Chondrocyte (in vitro differentiated cells): ENCODE results near the gene AUTS2. TPM values are rescaled to one million over a fixed set of nuclear protein-coding genes. Genes with fewer than 3 reads are reported as not detected.

Experiments
- DNase-seq: peaks from one replicate; pipeline ENCODE4 v3.0.0; 2021; ENCODE audit warnings: mixed read lengths, low spot score
- H3K27ac Mint-ChIP-seq: one replicate; pipeline ENCODE4 v1.8.0; 2021; ENCODE audit warnings: mild to moderate bottlenecking, moderate library complexity, mixed read lengths; ENCODE audit not compliant: unreplicated experiment
- H3K27me3 Mint-ChIP-seq: 2 replicates; pipeline ENCODE4 v1.8.0; 2021; ENCODE audit warnings: low read depth, mixed read lengths
- H3K36me3 Mint-ChIP-seq: 2 replicates; pipeline ENCODE4 v1.8.0; 2021; ENCODE audit warnings: low read depth, mixed read lengths
- H3K4me1 Mint-ChIP-seq: 2 replicates; pipeline ENCODE4 v1.8.0; 2021; ENCODE audit warnings: low read depth, mild to moderate bottlenecking, mixed read lengths
- H3K4me3 Mint-ChIP-seq: one replicate; pipeline ENCODE4 v1.8.0; 2021; ENCODE audit warnings: mild to moderate bottlenecking, moderate library complexity, mixed read lengths; ENCODE audit not compliant: unreplicated experiment
- H3K9me3 Mint-ChIP-seq: 2 replicates; pipeline ENCODE4 v1.8.0; 2021; ENCODE audit warnings: low read depth, mixed read lengths
- total RNA-seq: library from RNA; stranded (reverse); gene quantifications from 3 replicates; pipeline ENCODE4 v1.2.1, GENCODE V29; 2021
- TF ChIP-seq, protein P1 (sequence below): fragments of 200-600 bp; sonication (generic); IDR thresholded peaks from 2 replicates; pipeline ENCODE4 v1.5.0; 2021; ENCODE audit warnings: antibody characterized with exemption, mild to moderate bottlenecking, moderate library complexity

Gene AUTS2
- total RNA-seq, 1 donor from 2014 or later: 31.5 TPM

DNA sequence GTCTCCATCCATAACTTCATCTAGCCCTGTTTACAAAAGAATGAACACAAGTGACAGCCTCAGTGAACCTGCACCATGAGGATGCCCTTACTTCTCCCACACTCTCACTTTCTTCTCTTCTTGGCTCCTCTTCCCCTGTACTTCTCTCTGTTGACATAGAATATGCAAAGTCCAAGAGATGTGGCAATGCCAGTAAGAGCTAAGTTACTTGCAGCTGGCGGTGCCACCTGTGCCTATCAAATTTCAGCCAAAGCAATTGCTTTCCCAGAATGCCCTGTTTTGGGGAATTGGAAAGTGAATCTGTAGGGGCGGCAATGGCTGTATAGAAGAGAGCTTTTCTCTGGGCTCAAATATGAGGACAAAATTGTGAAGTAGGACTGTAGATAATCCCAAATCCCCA, 557.8 kb downstream of the AUTS2 start:
- no peaks in the 10 kb centered on the region for H3K27me3 Mint-ChIP-seq
- peaks cover 7% of the 10 kb centered on the region for H3K9me3 Mint-ChIP-seq
- no peak overlapping the region for H3K27ac Mint-ChIP-seq
- H3K36me3 Mint-ChIP-seq: peaks cover 3% of the 10 kb centered on the region
- H3K4me3 Mint-ChIP-seq: no peak overlapping the region
- peaks cover 8% of the 10 kb centered on the region for H3K4me1 Mint-ChIP-seq
- no peak for DNase-seq
- TF ChIP-seq, protein P1, sequence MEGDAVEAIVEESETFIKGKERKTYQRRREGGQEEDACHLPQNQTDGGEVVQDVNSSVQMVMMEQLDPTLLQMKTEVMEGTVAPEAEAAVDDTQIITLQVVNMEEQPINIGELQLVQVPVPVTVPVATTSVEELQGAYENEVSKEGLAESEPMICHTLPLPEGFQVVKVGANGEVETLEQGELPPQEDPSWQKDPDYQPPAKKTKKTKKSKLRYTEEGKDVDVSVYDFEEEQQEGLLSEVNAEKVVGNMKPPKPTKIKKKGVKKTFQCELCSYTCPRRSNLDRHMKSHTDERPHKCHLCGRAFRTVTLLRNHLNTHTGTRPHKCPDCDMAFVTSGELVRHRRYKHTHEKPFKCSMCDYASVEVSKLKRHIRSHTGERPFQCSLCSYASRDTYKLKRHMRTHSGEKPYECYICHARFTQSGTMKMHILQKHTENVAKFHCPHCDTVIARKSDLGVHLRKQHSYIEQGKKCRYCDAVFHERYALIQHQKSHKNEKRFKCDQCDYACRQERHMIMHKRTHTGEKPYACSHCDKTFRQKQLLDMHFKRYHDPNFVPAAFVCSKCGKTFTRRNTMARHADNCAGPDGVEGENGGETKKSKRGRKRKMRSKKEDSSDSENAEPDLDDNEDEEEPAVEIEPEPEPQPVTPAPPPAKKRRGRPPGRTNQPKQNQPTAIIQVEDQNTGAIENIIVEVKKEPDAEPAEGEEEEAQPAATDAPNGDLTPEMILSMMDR: no peak

DNA sequence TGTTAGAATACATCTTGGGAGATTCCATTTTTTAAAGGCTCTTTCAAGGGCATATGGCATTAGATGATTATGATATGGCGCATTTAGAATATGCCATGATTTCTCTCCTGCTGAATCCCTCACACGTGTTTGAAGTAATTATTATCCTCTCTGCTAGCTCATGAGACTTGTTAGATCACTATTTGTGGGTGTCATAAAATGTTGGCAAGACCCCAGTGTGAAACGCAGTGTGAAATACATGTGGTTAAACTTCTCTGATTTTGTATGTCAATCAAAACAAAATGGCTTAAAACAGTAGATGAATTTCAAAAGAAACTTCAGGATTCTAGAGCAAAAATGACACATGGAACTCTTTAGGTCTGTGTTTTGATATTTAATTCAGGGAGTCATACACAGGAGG, 560.8 kb downstream of the AUTS2 start:
- DNase-seq: no peak
- no peaks in the 10 kb centered on the region for H3K9me3 Mint-ChIP-seq
- no peak overlapping the region for H3K4me3 Mint-ChIP-seq
- no peaks in the 10 kb centered on the region for H3K36me3 Mint-ChIP-seq
- peaks cover 26% of the 10 kb centered on the region for H3K4me1 Mint-ChIP-seq
- H3K27ac Mint-ChIP-seq: no peak overlapping the region
- TF ChIP-seq, protein P1: no peak
- no peaks in the 10 kb centered on the region for H3K27me3 Mint-ChIP-seq

DNA sequence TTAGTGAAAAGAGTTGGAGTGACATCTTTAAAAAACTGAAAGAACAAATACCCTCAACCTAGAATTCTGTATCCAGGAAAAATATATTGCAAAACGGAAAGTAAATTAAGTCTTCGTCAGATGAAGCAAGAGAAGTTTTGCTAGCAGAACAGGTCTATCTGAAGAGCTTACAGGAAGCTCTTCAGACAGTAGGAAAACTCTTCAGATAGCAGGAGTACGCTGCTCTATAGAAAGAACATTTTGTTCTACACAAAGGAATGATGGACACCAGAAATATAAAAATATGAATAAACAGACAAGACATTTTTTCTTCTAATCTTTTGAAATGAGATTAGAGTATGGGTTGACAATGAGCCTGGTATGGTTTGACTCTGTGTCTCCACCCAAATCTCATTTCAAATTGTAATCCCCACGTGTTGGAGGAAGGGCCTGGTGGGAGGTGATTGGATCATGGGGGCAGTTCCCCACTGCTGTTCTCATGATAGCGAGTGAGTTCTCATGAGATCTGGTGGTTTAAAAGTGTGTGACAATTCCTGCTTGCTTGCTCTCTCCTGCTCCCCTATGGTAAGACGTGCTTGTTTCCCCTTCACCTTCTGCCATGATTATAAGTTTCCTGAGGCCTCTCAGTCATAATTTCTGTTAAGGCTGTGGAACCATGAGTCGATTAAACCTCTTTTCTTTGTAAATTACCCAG, 567.3 kb downstream of the AUTS2 start:
- Mint-ChIP-seq H3K27ac (peak overlapping the region; percentile 45), H3K9me3 (peaks cover 6% of the 10 kb centered on the region), H3K27me3 (no peaks in the 10 kb centered on the region), H3K4me3 (no peak overlapping the region), H3K36me3 (no peaks in the 10 kb centered on the region), H3K4me1 (peaks cover 37% of the 10 kb centered on the region)
- no peak for DNase-seq
- TF ChIP-seq, protein P1: no peak

DNA sequence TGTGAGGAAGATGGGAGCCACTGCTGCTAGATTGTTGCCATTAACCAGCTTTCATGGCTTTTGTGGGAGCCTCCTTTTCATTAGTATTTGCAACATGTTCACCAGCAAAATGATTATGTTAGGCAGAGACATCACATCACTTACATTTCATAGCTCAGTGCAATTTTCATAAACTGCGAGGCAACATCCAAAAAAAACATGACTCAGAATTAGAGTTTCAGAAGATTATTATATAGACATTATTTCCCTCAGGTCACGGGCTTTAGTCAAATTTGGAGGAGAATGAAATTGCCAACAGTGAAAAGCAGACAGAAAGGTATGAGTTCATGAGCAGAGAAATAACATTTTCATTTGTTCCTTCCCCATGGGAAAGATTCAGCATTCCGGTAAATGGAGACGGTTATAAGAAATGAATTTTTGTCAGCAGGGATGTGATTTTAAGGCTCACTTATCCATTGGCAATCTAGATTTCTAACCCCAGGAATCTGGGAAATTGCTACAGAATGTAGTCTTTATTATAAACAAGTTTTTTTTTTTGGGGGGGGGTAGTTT, 573.2 kb downstream of the AUTS2 start:
- Mint-ChIP-seq H3K4me3 (peak overlapping the region; percentile 10), H3K27me3 (no peaks in the 10 kb centered on the region), H3K36me3 (no peaks in the 10 kb centered on the region), H3K4me1 (peaks cover 22% of the 10 kb centered on the region), H3K9me3 (peaks cover 12% of the 10 kb centered on the region), H3K27ac (peak overlapping the region; percentile 79)
- TF ChIP-seq, protein P1: no peak
- DNase-seq: no peak

DNA sequence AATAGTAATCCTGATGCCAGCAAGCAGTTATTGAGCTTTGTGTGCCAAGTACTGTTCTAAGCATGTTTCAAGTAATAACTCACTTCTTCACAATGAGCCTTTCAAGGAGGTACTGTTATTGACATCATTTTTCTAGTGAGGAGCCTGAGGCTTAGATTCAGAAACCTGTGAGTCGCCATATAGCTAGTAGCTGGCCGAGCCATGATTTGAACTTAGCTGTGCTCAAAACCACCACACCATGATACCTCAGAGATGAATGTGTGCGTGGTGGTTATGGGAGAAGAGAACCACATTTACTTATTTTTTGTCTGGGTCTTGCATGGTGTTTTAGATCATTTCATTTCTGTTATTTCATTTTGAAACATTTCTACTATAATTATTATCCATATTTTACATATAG, 578.9 kb downstream of the AUTS2 start:
- Mint-ChIP-seq H3K27me3 (no peaks in the 10 kb centered on the region), H3K4me3 (no peak overlapping the region), H3K27ac (no peak overlapping the region), H3K4me1 (peaks cover 29% of the 10 kb centered on the region), H3K36me3 (no peaks in the 10 kb centered on the region), H3K9me3 (peaks cover 6% of the 10 kb centered on the region)
- TF ChIP-seq, protein P1: no peak
- no peak for DNase-seq
